ENCODE results near the gene ARHGEF7. TPM values are rescaled to one million over a fixed set of nuclear protein-coding genes. Genes with fewer than 3 reads are reported as not detected.
A peak's percentile ranks its signal among the peaks of the same experiment; 100 is the strongest.

The ARHGEF7 gene
- total and polyA plus RNA-seq, 2 experiments from 2014 or later = 23.6 to 58.9 TPM

- H3K27ac Mint-ChIP-seq = peak overlapping the region; percentile 25; the same call in 1 of the 2 replicates
- peaks cover 2% of the 10 kb centered on the region for H3K27me3 Mint-ChIP-seq (ENCODE audit: insufficient read depth, low read depth, poor library complexity)
- no peaks in the 10 kb centered on the region for H3K9me3 Mint-ChIP-seq
- peaks cover 34% of the 10 kb centered on the region for H3K4me1 Mint-ChIP-seq
- no peak overlapping the region for H3K4me3 Mint-ChIP-seq
- Histone ChIP-seq H3K79me2 (replicated peaks; ENCODE audit: insufficient read depth) (peaks cover 95% of the 10 kb centered on the region), H3K4me3 (no peak overlapping the region), H3K27ac (ENCODE audit: low read depth) (0 out of 2 replicates have a peak overlapping the region, but pooled peaks have one; percentile 39), H3K36me3 (ENCODE audit: insufficient read depth) (peaks cover 2% of the 10 kb centered on the region; the same call in 1 of the 2 replicates), H3K27me3 (ENCODE audit: insufficient read depth) (no peaks in the 10 kb centered on the region), H4K20me1 (replicated peaks; ENCODE audit: insufficient read depth) (peaks cover 29% of the 10 kb centered on the region), H3K4me1 (ENCODE audit: insufficient read depth) (no peaks in the 10 kb centered on the region), H3F3A (replicated peaks; ENCODE audit: low read depth) (no peaks in the 10 kb centered on the region), H3K9me2 (ENCODE audit: insufficient read depth) (no peaks in the 10 kb centered on the region), H3K4me2 (no peak overlapping the region), H2AFZ (no peak overlapping the region)
- peaks cover 16% of the 10 kb centered on the region; the same call in 1 of the 3 replicates for H3K36me3 Mint-ChIP-seq (ENCODE audit: low read depth)
- DNase-seq (ENCODE audit: low spot score) (no peak), ATAC-seq (peak; percentile 28; the same call in 2 of the 3 replicates)
- TF ChIP-seq ZNF331 (CRISPR knock-in tag; IDR thresholded peaks at IDR 0.05; ENCODE audit: low read depth) (no peak), ZNF114 (CRISPR knock-in tag; IDR thresholded peaks at IDR 0.05) (no peak), ZNF462 (CRISPR knock-in tag; IDR thresholded peaks at IDR 0.05) (no peak)
Observed at GRCh38 chr13:111228262-111229144, 113.4 kb downstream of the ARHGEF7 start.

GRCh38 chr13:111230385-111230930 lies 115.3 kb downstream of the ARHGEF7 start:
- H3K36me3 ChIP-seq (ENCODE audit: insufficient read depth) = peaks cover 5% of the 10 kb centered on the region; the same call in 1 of the 2 replicates
- no peaks in the 10 kb centered on the region for H3F3A ChIP-seq (replicated peaks; ENCODE audit: low read depth)
- H2AFZ ChIP-seq = no peak overlapping the region
- peaks cover 33% of the 10 kb centered on the region for H3K4me1 Mint-ChIP-seq
- no peak overlapping the region for H3K4me2 ChIP-seq
- H3K4me3 Mint-ChIP-seq = no peak overlapping the region
- H3K79me2 ChIP-seq (replicated peaks; ENCODE audit: insufficient read depth) = peaks cover 84% of the 10 kb centered on the region
- H3K9me2 ChIP-seq (ENCODE audit: insufficient read depth) = no peaks in the 10 kb centered on the region
- ATAC-seq = no peak; the same call in 2 of the 3 replicates
- no peaks in the 10 kb centered on the region for H3K4me1 ChIP-seq (ENCODE audit: insufficient read depth)
- peaks cover 2% of the 10 kb centered on the region for H3K27me3 Mint-ChIP-seq (ENCODE audit: insufficient read depth, low read depth, poor library complexity)
- no peak overlapping the region for H3K27ac ChIP-seq (ENCODE audit: low read depth)
- H4K20me1 ChIP-seq (replicated peaks; ENCODE audit: insufficient read depth) = peaks cover 28% of the 10 kb centered on the region
- no peaks in the 10 kb centered on the region for H3K27me3 ChIP-seq (ENCODE audit: insufficient read depth)
- H3K9me3 Mint-ChIP-seq = no peaks in the 10 kb centered on the region
- H3K27ac Mint-ChIP-seq = no peak overlapping the region
- no peak overlapping the region for H3K4me3 ChIP-seq
- H3K36me3 Mint-ChIP-seq (ENCODE audit: low read depth) = peaks cover 20% of the 10 kb centered on the region; the same call in 2 of the 3 replicates
- DNase-seq (ENCODE audit: low spot score) = no peak
- TF ChIP-seq NANOG (IDR thresholded peaks at IDR 0.05; ENCODE audit: borderline replicate concordance) (no peak), ZNF114 (CRISPR knock-in tag; IDR thresholded peaks at IDR 0.05) (no peak), STAT1 (IDR thresholded peaks at IDR 0.05; ENCODE audit: unreplicated experiment) (no peak), CTCF (conservative IDR thresholded peaks at IDR 0.05; ENCODE audit: low read depth in 2 of 2) (no peak), POLR2AphosphoS5 (IDR thresholded peaks at IDR 0.05; ENCODE audit: low read depth) (no peak), REST (IDR thresholded peaks at IDR 0.05; ENCODE audit: unreplicated experiment) (no peak)

Measured in GM23338 (cell line).